Measurements from ENCODE around the gene NIPBL. TPM values are rescaled to one million over a fixed set of nuclear protein-coding genes. Genes with fewer than 3 reads are reported as not detected.

Gene NIPBL
- total RNA-seq, 1 donor from 2014 or later: 67.9 TPM

GRCh38 chr5:37034955-37035354, 158.4 kb downstream of the NIPBL start:
- Histone ChIP-seq H3K36me3 (peaks cover 15% of the 10 kb centered on the region), H3K27me3 (no peaks in the 10 kb centered on the region), H3K4me3 (no peak overlapping the region), H3K79me2 (ENCODE audit: low read depth) (no peaks in the 10 kb centered on the region), H3K4me1 (no peaks in the 10 kb centered on the region), H3K9ac (no peak overlapping the region), H3K9me3 (ENCODE audit: low read depth) (no peaks in the 10 kb centered on the region), H3F3A (ENCODE audit: low read depth) (no peaks in the 10 kb centered on the region), H4K20me1 (ENCODE audit: low read depth) (no peaks in the 10 kb centered on the region), H2AFZ (replicated peaks) (no peak overlapping the region), H3K27ac (peak overlapping the region; percentile 53), H3K4me2 (no peak overlapping the region)
- TF ChIP-seq EZH2phosphoT487 (IDR thresholded peaks at IDR 0.05): no peak
- no peak for TF ChIP-seq EZH2 (IDR thresholded peaks at IDR 0.05)
- TF ChIP-seq, protein P1, sequence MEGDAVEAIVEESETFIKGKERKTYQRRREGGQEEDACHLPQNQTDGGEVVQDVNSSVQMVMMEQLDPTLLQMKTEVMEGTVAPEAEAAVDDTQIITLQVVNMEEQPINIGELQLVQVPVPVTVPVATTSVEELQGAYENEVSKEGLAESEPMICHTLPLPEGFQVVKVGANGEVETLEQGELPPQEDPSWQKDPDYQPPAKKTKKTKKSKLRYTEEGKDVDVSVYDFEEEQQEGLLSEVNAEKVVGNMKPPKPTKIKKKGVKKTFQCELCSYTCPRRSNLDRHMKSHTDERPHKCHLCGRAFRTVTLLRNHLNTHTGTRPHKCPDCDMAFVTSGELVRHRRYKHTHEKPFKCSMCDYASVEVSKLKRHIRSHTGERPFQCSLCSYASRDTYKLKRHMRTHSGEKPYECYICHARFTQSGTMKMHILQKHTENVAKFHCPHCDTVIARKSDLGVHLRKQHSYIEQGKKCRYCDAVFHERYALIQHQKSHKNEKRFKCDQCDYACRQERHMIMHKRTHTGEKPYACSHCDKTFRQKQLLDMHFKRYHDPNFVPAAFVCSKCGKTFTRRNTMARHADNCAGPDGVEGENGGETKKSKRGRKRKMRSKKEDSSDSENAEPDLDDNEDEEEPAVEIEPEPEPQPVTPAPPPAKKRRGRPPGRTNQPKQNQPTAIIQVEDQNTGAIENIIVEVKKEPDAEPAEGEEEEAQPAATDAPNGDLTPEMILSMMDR (IDR thresholded peaks at IDR 0.05): no peak
- Mint-ChIP-seq H3K4me1 (no peaks in the 10 kb centered on the region), H3K27ac (no peak overlapping the region), H3K36me3 (peaks cover 8% of the 10 kb centered on the region), H3K27me3 (ENCODE audit: insufficient read depth, low read depth) (no peaks in the 10 kb centered on the region), H3K4me3 (no peak overlapping the region), H3K9me3 (no peaks in the 10 kb centered on the region)
- DNase-seq (ENCODE audit: low spot score): no peak

- no peaks in the 10 kb centered on the region for H3K9me3 Mint-ChIP-seq
Measured at GRCh38 chr5:37037840-37038239, 161.3 kb downstream of the NIPBL start.

DNA sequence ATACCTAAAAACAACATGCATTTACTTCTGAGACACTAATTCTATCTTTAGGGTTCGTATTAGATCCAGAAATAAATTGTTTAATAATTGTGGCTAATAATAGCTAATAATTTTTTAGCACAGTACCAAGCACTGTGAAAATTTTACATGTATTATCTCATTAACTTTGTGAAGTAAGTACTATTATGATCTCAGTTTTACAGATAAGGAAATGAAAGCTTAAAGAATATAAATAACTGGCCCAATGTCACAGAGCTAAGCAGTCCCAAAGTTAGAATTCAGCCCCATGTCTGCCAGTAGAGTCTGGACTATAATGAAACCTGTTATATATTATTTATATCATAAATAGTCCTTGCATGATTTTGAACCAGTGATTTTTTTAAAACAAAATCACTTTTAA, 163.3 kb downstream of the NIPBL start:
- no peaks in the 10 kb centered on the region for H3K4me1 Mint-ChIP-seq
- Histone ChIP-seq H3K4me3 (no peak overlapping the region), H3F3A (ENCODE audit: low read depth) (no peaks in the 10 kb centered on the region), H3K4me1 (no peaks in the 10 kb centered on the region), H3K36me3 (peaks cover 17% of the 10 kb centered on the region), H3K27ac (no peak overlapping the region), H3K4me2 (no peak overlapping the region), H3K27me3 (no peaks in the 10 kb centered on the region), H3K9ac (no peak overlapping the region), H4K20me1 (ENCODE audit: low read depth) (no peaks in the 10 kb centered on the region), H3K79me2 (ENCODE audit: low read depth) (no peaks in the 10 kb centered on the region), H3K9me3 (ENCODE audit: low read depth) (no peaks in the 10 kb centered on the region), H2AFZ (replicated peaks) (no peak overlapping the region)
- H3K36me3 Mint-ChIP-seq: peaks cover 3% of the 10 kb centered on the region
- no peak overlapping the region for H3K27ac Mint-ChIP-seq
- H3K27me3 Mint-ChIP-seq (ENCODE audit: insufficient read depth, low read depth): no peaks in the 10 kb centered on the region
- TF ChIP-seq EZH2 (IDR thresholded peaks at IDR 0.05) (no peak), EZH2phosphoT487 (IDR thresholded peaks at IDR 0.05) (no peak)
- TF ChIP-seq, protein P1 (IDR thresholded peaks at IDR 0.05): no peak
- H3K4me3 Mint-ChIP-seq: no peak overlapping the region
- no peak for DNase-seq (ENCODE audit: low spot score)
- H3K9me3 Mint-ChIP-seq: no peaks in the 10 kb centered on the region

More at GRCh38 chr5:37037840-37038239, 161.3 kb downstream of the NIPBL start:
- Histone ChIP-seq H3K4me2 (no peak overlapping the region), H2AFZ (replicated peaks) (no peak overlapping the region), H3K9ac (no peak overlapping the region), H3K79me2 (ENCODE audit: low read depth) (no peaks in the 10 kb centered on the region), H3K4me3 (no peak overlapping the region), H3K27ac (no peak overlapping the region), H3K9me3 (ENCODE audit: low read depth) (no peaks in the 10 kb centered on the region), H4K20me1 (ENCODE audit: low read depth) (no peaks in the 10 kb centered on the region), H3K4me1 (no peaks in the 10 kb centered on the region), H3F3A (ENCODE audit: low read depth) (no peaks in the 10 kb centered on the region), H3K27me3 (no peaks in the 10 kb centered on the region), H3K36me3 (peaks cover 13% of the 10 kb centered on the region)
- Mint-ChIP-seq H3K4me1 (no peaks in the 10 kb centered on the region), H3K36me3 (peaks cover 2% of the 10 kb centered on the region), H3K27ac (no peak overlapping the region), H3K27me3 (ENCODE audit: insufficient read depth, low read depth) (no peaks in the 10 kb centered on the region), H3K4me3 (no peak overlapping the region)
- no peak for DNase-seq (ENCODE audit: low spot score)
- TF ChIP-seq EZH2phosphoT487 (IDR thresholded peaks at IDR 0.05): no peak

DNA sequence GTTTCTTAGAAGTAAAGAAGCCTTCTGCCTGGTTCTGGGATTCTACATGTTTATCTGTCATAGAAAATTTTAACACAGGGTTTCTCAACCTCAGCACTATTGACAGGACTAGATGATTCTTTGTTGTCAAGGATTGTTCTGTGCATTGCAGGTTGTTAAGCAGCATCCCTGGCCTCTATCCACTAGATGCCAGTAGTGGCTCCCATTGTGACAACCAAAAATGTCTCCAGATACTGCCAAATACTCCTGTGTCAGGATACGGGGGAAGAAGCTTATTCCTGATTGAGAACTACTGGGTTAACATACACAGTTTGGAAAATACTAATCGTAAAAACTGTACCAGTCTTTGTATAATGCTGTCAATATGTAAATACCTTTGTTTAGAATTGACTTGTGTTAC, 167.1 kb downstream of the NIPBL start:
- no peak overlapping the region for H3K4me3 ChIP-seq
- Mint-ChIP-seq H3K9me3 (no peaks in the 10 kb centered on the region), H3K4me3 (no peak overlapping the region), H3K27ac (no peak overlapping the region), H3K36me3 (peaks cover 11% of the 10 kb centered on the region), H3K4me1 (no peaks in the 10 kb centered on the region), H3K27me3 (ENCODE audit: insufficient read depth, low read depth) (no peaks in the 10 kb centered on the region)
- no peaks in the 10 kb centered on the region for H3K9me3 ChIP-seq (ENCODE audit: low read depth)
- H3K4me1 ChIP-seq: no peaks in the 10 kb centered on the region
- no peak overlapping the region for H2AFZ ChIP-seq (replicated peaks)
- no peaks in the 10 kb centered on the region for H3K27me3 ChIP-seq
- no peaks in the 10 kb centered on the region for H3F3A ChIP-seq (ENCODE audit: low read depth)
- no peak overlapping the region for H3K4me2 ChIP-seq
- H4K20me1 ChIP-seq (ENCODE audit: low read depth): no peaks in the 10 kb centered on the region
- H3K27ac ChIP-seq: no peak overlapping the region
- no peak for TF ChIP-seq EZH2 (IDR thresholded peaks at IDR 0.05)
- TF ChIP-seq, protein P1 (IDR thresholded peaks at IDR 0.05): peak; percentile 26
- H3K79me2 ChIP-seq (ENCODE audit: low read depth): no peaks in the 10 kb centered on the region
- no peak for DNase-seq (ENCODE audit: low spot score)
- no peak overlapping the region for H3K9ac ChIP-seq
- peaks cover 23% of the 10 kb centered on the region for H3K36me3 ChIP-seq
